Neutrophil (primary cell): ENCODE results near the gene INSYN2B.

ENCODE experiments used
- H3K27ac ChIP-seq: fragments of 200-600 bp; sonication (generic); 2 replicates; pipeline ENCODE4 v1.5.1; 2016; ENCODE audit warnings: mild to moderate bottlenecking, moderate library complexity
- H3K27me3 ChIP-seq: fragments of 200-600 bp; sonication (generic); 2 replicates; pipeline ENCODE4 v1.6.0; 2016; ENCODE audit warnings: mild to moderate bottlenecking
- H3K36me3 ChIP-seq: fragments of 200-600 bp; sonication (generic); 2 replicates; pipeline ENCODE4 v1.5.1; 2017
- H3K4me1 ChIP-seq, 2 experiments: fragments of 200-600 bp in 1 of 2; sonication (generic) in 1 of 2; 1 replicate in 1 of 2; 2 replicates in 1 of 2; pipeline versions ENCODE4 v1.5.1 to v1.6.1; 2013 to 2016; ENCODE audit warnings: low read depth in 1 of 2, low read length in 1 of 2, mild to moderate bottlenecking in 1 of 2, moderate library complexity in 1 of 2; ENCODE audit not compliant: control insufficient read depth in 1 of 2, insufficient read depth in 1 of 2
- H3K4me3 ChIP-seq, 2 experiments: fragments of 200-600 bp in 1 of 2; sonication (generic) in 1 of 2; 1 replicate in 1 of 2; 2 replicates in 1 of 2; pipeline ENCODE4 v1.5.1; 2013 to 2016; ENCODE audit warnings: low read depth in 1 of 2, low read length in 1 of 2, mild to moderate bottlenecking in 1 of 2, moderate library complexity in 1 of 2
- H3K9me3 ChIP-seq: fragments of 200-600 bp; sonication (generic); 2 replicates; pipeline ENCODE4 v1.5.1; 2016
- TF ChIP-seq, protein P1 (sequence below): fragments of 200-600 bp; sonication (generic); IDR thresholded peaks from 2 replicates; pipeline ENCODE4 v1.5.1; 2016; ENCODE audit warnings: antibody characterized with exemption

Gene INSYN2B

DNA sequence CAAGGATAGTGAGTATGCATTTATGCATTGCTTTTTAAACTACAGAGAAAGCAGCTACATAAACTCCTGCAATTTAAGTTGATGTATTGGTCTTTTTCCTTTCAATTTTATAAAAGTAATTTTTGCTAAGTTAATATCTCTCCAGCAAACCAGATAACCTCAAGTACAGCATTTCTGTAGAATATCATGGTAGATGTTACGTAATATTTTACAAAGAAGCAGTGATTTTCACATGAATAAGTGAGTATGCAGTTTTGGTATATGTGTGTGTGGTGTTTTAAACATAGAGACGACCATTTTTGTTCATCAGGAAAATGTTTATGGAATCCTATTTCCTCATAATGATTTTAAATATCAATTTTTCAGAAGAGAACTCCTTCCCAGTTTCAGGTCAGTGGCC lies 118.9 kb downstream of the INSYN2B start:
- no peaks in the 10 kb centered on the region for H3K27me3 ChIP-seq
- no peaks in the 10 kb centered on the region for H3K4me1 ChIP-seq
- peaks cover 12% of the 10 kb centered on the region for H3K36me3 ChIP-seq
- H3K9me3 ChIP-seq: no peaks in the 10 kb centered on the region
- H3K27ac ChIP-seq: no peak overlapping the region
- TF ChIP-seq, protein P1, sequence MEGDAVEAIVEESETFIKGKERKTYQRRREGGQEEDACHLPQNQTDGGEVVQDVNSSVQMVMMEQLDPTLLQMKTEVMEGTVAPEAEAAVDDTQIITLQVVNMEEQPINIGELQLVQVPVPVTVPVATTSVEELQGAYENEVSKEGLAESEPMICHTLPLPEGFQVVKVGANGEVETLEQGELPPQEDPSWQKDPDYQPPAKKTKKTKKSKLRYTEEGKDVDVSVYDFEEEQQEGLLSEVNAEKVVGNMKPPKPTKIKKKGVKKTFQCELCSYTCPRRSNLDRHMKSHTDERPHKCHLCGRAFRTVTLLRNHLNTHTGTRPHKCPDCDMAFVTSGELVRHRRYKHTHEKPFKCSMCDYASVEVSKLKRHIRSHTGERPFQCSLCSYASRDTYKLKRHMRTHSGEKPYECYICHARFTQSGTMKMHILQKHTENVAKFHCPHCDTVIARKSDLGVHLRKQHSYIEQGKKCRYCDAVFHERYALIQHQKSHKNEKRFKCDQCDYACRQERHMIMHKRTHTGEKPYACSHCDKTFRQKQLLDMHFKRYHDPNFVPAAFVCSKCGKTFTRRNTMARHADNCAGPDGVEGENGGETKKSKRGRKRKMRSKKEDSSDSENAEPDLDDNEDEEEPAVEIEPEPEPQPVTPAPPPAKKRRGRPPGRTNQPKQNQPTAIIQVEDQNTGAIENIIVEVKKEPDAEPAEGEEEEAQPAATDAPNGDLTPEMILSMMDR: no peak
- no peak overlapping the region for H3K4me3 ChIP-seq

DNA sequence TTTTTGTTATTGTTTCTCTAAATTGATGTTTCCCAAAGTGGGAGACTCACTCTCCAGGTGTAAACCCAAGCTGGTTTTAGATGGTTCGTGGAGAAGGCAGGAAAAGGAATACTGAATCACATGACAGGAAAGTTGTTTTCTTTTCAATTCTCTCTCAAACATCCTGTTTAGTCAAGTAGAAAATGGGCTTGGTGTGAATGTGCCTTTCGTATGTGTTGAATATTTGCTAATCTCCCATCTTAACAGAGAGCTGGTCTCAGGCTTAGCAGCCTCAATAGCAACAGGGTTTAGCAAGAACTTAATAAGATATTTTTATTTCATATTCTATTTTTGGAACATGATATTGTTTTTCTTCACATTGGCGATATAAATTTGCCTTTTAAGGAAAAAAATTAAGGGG lies 119.7 kb downstream of the INSYN2B start:
- TF ChIP-seq, protein P1: no peak
- Histone ChIP-seq H3K4me3 (no peak overlapping the region), H3K9me3 (no peaks in the 10 kb centered on the region), H3K27me3 (no peaks in the 10 kb centered on the region), H3K36me3 (peaks cover 12% of the 10 kb centered on the region), H3K4me1 (no peaks in the 10 kb centered on the region), H3K27ac (peak overlapping the region; percentile 15)

DNA sequence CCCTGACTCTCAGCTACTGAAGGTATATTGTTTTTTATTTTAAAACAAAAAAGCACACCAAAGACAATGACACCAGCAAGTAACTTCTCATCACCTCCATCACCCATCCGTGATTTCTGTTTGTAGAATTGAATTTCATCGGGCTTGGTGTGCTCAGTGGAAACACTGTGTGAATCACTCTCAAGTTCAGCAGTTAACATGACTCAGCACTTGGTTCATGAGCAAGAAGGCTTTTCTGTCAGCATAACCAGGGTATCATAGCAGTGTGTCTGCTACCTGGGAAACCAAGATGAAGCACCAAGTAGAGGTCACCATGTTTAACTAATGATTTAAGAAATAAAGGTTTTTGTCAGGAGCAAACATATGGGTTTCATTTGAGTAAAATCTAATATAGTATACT lies 123.7 kb downstream of the INSYN2B start:
- TF ChIP-seq, protein P1: no peak
- Histone ChIP-seq H3K9me3 (no peaks in the 10 kb centered on the region), H3K4me3 (no peak overlapping the region), H3K27ac (peak overlapping the region; percentile 32), H3K4me1 (no peaks in the 10 kb centered on the region), H3K36me3 (peaks cover 4% of the 10 kb centered on the region), H3K27me3 (no peaks in the 10 kb centered on the region)

DNA sequence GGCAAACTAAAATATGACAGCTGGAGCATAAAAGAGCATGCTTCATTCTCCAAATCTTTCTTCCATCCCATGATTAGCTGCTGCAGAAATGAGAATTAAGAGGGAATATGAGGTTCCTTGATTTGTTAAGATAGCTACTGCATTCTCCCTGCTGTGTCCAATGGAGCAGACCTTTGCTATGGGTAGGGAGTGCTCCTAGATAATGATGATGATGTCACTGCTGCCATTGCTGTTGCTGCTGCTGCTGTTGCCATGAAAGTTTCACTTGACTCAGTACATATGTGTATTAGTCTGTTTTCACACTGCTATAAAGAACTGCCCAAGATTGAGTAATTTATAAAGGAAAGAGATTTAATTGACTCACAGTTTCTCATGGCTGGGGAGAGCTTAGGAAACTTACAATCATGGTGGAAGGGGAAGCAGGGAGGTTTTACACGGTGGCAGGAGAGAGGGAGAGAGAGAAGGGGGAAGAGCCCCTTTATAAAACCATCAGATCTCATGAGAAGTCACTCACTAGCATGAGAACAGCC lies 128.9 kb downstream of the INSYN2B start:
- no peak overlapping the region for H3K4me3 ChIP-seq
- H3K9me3 ChIP-seq: no peaks in the 10 kb centered on the region
- TF ChIP-seq, protein P1: no peak
- H3K27me3 ChIP-seq: no peaks in the 10 kb centered on the region
- peaks cover 14% of the 10 kb centered on the region for H3K36me3 ChIP-seq
- no peaks in the 10 kb centered on the region for H3K4me1 ChIP-seq
- peak overlapping the region; percentile 56 for H3K27ac ChIP-seq

DNA sequence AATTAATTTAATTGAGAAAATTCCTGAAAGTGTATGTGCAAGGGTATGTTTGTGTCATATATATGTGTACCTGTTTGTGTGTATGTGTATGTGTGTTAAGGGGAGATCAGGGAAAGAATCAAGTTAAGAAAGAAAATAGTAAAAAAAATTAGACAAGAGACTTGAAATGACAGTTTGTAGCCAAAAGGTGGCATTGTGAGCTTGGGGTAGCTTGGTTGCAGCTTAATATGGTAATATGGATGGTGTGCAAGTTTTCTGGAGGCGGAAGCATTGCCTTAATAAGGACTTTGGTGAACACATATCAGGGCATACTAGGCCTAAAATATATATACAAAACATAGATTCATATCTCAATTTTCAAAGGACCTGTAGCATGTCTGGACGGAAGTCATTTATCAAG lies 129.9 kb downstream of the INSYN2B start:
- Histone ChIP-seq H3K27me3 (no peaks in the 10 kb centered on the region), H3K9me3 (no peaks in the 10 kb centered on the region), H3K36me3 (peaks cover 15% of the 10 kb centered on the region), H3K27ac (no peak overlapping the region), H3K4me3 (no peak overlapping the region), H3K4me1 (no peaks in the 10 kb centered on the region)
- TF ChIP-seq, protein P1: no peak

DNA sequence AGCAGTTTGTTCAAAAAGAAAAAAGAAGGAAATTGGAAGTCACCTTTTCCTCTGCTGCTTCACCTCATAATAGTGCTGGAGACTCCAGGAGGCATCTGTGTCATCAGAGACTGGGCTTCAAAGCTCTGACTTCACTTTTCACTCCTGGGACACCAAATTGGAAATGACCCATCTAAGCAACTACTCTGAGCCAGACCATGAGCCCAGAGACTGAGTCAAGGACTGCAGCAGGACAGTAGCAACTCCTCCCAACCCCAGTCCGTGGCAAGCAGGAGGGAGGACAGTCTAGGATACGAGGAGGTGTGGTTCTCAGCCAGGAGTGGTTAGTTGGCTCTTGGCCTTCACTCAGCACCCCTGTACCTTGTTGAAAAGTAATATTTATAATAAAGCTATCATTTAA lies 131.5 kb downstream of the INSYN2B start:
- TF ChIP-seq, protein P1: no peak
- Histone ChIP-seq H3K27me3 (no peaks in the 10 kb centered on the region), H3K27ac (no peak overlapping the region), H3K4me3 (no peak overlapping the region), H3K36me3 (peaks cover 29% of the 10 kb centered on the region), H3K9me3 (no peaks in the 10 kb centered on the region), H3K4me1 (no peaks in the 10 kb centered on the region)
